LoVo (cell line): ENCODE measurements around the gene CEP70.
"Not testable (repeated sequence)": the region's sequence is repeated elsewhere in the genome, so short reads cannot be mapped to it uniquely, and the experiment has no call there.

Experiments used
- DNase-seq: peaks from one replicate; pipeline ENCODE4 v3.0.0-alpha.2; 2016; ENCODE audit warnings: low spot score

CEP70 gene

GRCh38 chr3:138468886-138469285 lies 125.2 kb downstream of the CEP70 start:
- DNase-seq, result peak; percentile 24

- no peak for DNase-seq
Observed at GRCh38 chr3:138468451-138468850, 125.6 kb downstream of the CEP70 start.

- DNase-seq, result no peak
Observed at GRCh38 chr3:138467931-138468330, 126.1 kb downstream of the CEP70 start.

- DNase-seq, result no peak
Observed at GRCh38 chr3:138465925-138466324, 128.1 kb downstream of the CEP70 start.

- no peak for DNase-seq
Observed at GRCh38 chr3:138465451-138465850, 128.6 kb downstream of the CEP70 start.

- DNase-seq, result no peak
Observed at GRCh38 chr3:138464491-138464860, 129.6 kb downstream of the CEP70 start.

- no peak for DNase-seq
Observed at GRCh38 chr3:138463724-138464490, 130.2 kb downstream of the CEP70 start.

- no peak for DNase-seq
Observed at GRCh38 chr3:138461896-138462295, 132.2 kb downstream of the CEP70 start.

GRCh38 chr3:138461246-138461645 lies 132.8 kb downstream of the CEP70 start:
- DNase-seq, result no peak

- no peak for DNase-seq
Observed at GRCh38 chr3:138460536-138461205, 133.4 kb downstream of the CEP70 start.

GRCh38 chr3:138459619-138460535 lies 134.2 kb downstream of the CEP70 start:
- no peak for DNase-seq

- no peak for DNase-seq
Observed at GRCh38 chr3:138458774-138459499, 135.1 kb downstream of the CEP70 start.

GRCh38 chr3:138457863-138458735 lies 136.0 kb downstream of the CEP70 start:
- no peak for DNase-seq

GRCh38 chr3:138456961-138457862 lies 136.8 kb downstream of the CEP70 start:
- DNase-seq, result no peak

- peak; percentile 9 for DNase-seq
Observed at GRCh38 chr3:138455801-138456716, 138.0 kb downstream of the CEP70 start.

GRCh38 chr3:138453940-138454339 lies 140.1 kb downstream of the CEP70 start:
- not testable (repeated sequence) for DNase-seq

GRCh38 chr3:138452436-138452835 lies 141.6 kb downstream of the CEP70 start:
- no peak for DNase-seq

- no peak for DNase-seq
Observed at GRCh38 chr3:138451595-138452162, 142.4 kb downstream of the CEP70 start.
